ENCODE results near the gene ARFRP1. TPM values are rescaled to one million over a fixed set of nuclear protein-coding genes. Genes with fewer than 3 reads are reported as not detected.
"Not testable (repeated sequence)": the region's sequence is repeated elsewhere in the genome, so short reads cannot be mapped to it uniquely, and the experiment has no call there.

The ARFRP1 gene
- total RNA-seq, 1 experiment from 2014 or later, result 42.7 TPM

- H3K79me2 ChIP-seq (ENCODE audit: insufficient read depth, low read length), result no peaks in the 10 kb centered on the region
- no peak overlapping the region for H2BK5ac ChIP-seq (ENCODE audit: insufficient read length, low read length)
- no peak overlapping the region for H3K23ac ChIP-seq (ENCODE audit: insufficient read length, low read depth, low read length)
- H3K4me3 Mint-ChIP-seq, result no peak overlapping the region
- no peak for TF ChIP-seq CTCF (conservative IDR thresholded peaks at IDR 0.05)
- H3K9me3 Mint-ChIP-seq, result no peaks in the 10 kb centered on the region
- no peak overlapping the region for H4K5ac ChIP-seq (ENCODE audit: insufficient read length, low read depth, low read length)
- WGBS (ENCODE audit: extremely low coverage, insufficient read length, low lambda C conversion rate), result no CpG with 5 or more reads among the region's 10 CpGs
- H3T11ph ChIP-seq (ENCODE audit: low read length), result no peak overlapping the region
- no peak overlapping the region for H3K56ac ChIP-seq (ENCODE audit: insufficient read length, low read depth, low read length)
- H3K36me3 Mint-ChIP-seq (ENCODE audit: insufficient read depth in 1 of 3, low read depth in 3 of 3), result peaks cover 19 to 50% (median 41%) of the 10 kb centered on the region in 3 experiments; a peak in 6 of 7 replicates
- H3K14ac ChIP-seq (ENCODE audit: insufficient read depth, low read length), result no peak overlapping the region
- DNase-seq, result no peak
- H4K20me1 ChIP-seq (ENCODE audit: control insufficient read depth, insufficient read depth, insufficient read length), result no peaks in the 10 kb centered on the region
- H3K27ac ChIP-seq (ENCODE audit: insufficient read length, low read depth, low read length), result no peak overlapping the region
- H3K23me2 ChIP-seq (ENCODE audit: insufficient read length, low read depth, low read length, poor library complexity, severe bottlenecking), result no peaks in the 10 kb centered on the region
- H3K27me3 Mint-ChIP-seq (ENCODE audit: low read depth), result no peaks in the 10 kb centered on the region
- H3K4me1 Mint-ChIP-seq, result no peaks in the 10 kb centered on the region
- no peak overlapping the region for H2BK15ac ChIP-seq (ENCODE audit: low read depth, low read length)
- no peak overlapping the region for H2BK120ac ChIP-seq (ENCODE audit: low read depth, low read length, poor library complexity, severe bottlenecking)
- H2AFZ ChIP-seq (ENCODE audit: low read length), result no peak overlapping the region
- H3K9ac ChIP-seq (ENCODE audit: extremely low read depth, insufficient read length, low read length), result no peak overlapping the region
- H3K27me3 ChIP-seq (ENCODE audit: insufficient read depth, low read length), result no peaks in the 10 kb centered on the region
- no peak overlapping the region for H4K8ac ChIP-seq (replicated peaks; ENCODE audit: insufficient read length, low read depth, low read length)
- H2BK20ac ChIP-seq (ENCODE audit: low read depth, low read length, poor library complexity, severe bottlenecking), result no peak overlapping the region
- no peaks in the 10 kb centered on the region for H3K9me3 ChIP-seq (ENCODE audit: control insufficient read depth, low read depth, low read length)
- no peaks in the 10 kb centered on the region for H3K4me1 ChIP-seq (ENCODE audit: insufficient read depth, low read length)
- H3K4me2 ChIP-seq (ENCODE audit: insufficient read depth, insufficient read length, low read length), result no peak overlapping the region
- no peak overlapping the region for H3K4ac ChIP-seq (ENCODE audit: low read depth, low read length)
- H3K27ac Mint-ChIP-seq, result no peak overlapping the region; a peak in 1 of 7 replicates
- no peak overlapping the region for H3K18ac ChIP-seq (ENCODE audit: insufficient read length, low read depth, low read length)
- no peak overlapping the region for H4K91ac ChIP-seq (ENCODE audit: insufficient read length, low read depth, low read length)
- H2BK12ac ChIP-seq (ENCODE audit: insufficient read length, low read depth, low read length), result no peak overlapping the region
- H3K79me1 ChIP-seq (ENCODE audit: insufficient read depth, low read depth, low read length, poor library complexity, severe bottlenecking), result no peaks in the 10 kb centered on the region
- H2AK5ac ChIP-seq (ENCODE audit: insufficient read length, low read length), result no peak overlapping the region
These were observed 35.1 kb downstream of the ARFRP1 start for GRCh38 chr20:63672666-63673065.

GRCh38 chr20:63671695-63672094 is 36.1 kb downstream of the ARFRP1 start:
- H4K5ac ChIP-seq (ENCODE audit: insufficient read length, low read depth, low read length); H4K20me1 ChIP-seq (ENCODE audit: control insufficient read depth, insufficient read depth, insufficient read length); H3K18ac ChIP-seq (ENCODE audit: insufficient read length, low read depth, low read length); H3K23ac ChIP-seq (ENCODE audit: insufficient read length, low read depth, low read length); H2BK12ac ChIP-seq (ENCODE audit: insufficient read length, low read depth, low read length); H3K27ac Mint-ChIP-seq; H3K27me3 Mint-ChIP-seq (ENCODE audit: low read depth); H2BK120ac ChIP-seq (ENCODE audit: low read depth, low read length, poor library complexity, severe bottlenecking); H3K27ac ChIP-seq (ENCODE audit: insufficient read length, low read depth, low read length); H3K23me2 ChIP-seq (ENCODE audit: insufficient read length, low read depth, low read length, poor library complexity, severe bottlenecking); H3K9ac ChIP-seq (ENCODE audit: extremely low read depth, insufficient read length, low read length); H3K14ac ChIP-seq (ENCODE audit: insufficient read depth, low read length); H2BK15ac ChIP-seq (ENCODE audit: low read depth, low read length); H3K9me3 Mint-ChIP-seq; H2AFZ ChIP-seq (ENCODE audit: low read length); H3K4me1 Mint-ChIP-seq; H2BK20ac ChIP-seq (ENCODE audit: low read depth, low read length, poor library complexity, severe bottlenecking); H3K4me3 Mint-ChIP-seq; H3K79me1 ChIP-seq (ENCODE audit: insufficient read depth, low read depth, low read length, poor library complexity, severe bottlenecking); DNase-seq; H3K4me1 ChIP-seq (ENCODE audit: insufficient read depth, low read length); H3K9me3 ChIP-seq (ENCODE audit: control insufficient read depth, low read depth, low read length); H3K79me2 ChIP-seq (ENCODE audit: insufficient read depth, low read length); H4K8ac ChIP-seq (replicated peaks; ENCODE audit: insufficient read length, low read depth, low read length); H3K4ac ChIP-seq (ENCODE audit: low read depth, low read length); H3K4me2 ChIP-seq (ENCODE audit: insufficient read depth, insufficient read length, low read length); H3K27me3 ChIP-seq (ENCODE audit: insufficient read depth, low read length); H4K91ac ChIP-seq (ENCODE audit: insufficient read length, low read depth, low read length); H3T11ph ChIP-seq (ENCODE audit: low read length); H3K56ac ChIP-seq (ENCODE audit: insufficient read length, low read depth, low read length); H2BK5ac ChIP-seq (ENCODE audit: insufficient read length, low read length); H2AK5ac ChIP-seq (ENCODE audit: insufficient read length, low read length): not testable (repeated sequence)
- no CpG with 5 or more reads among the region's 12 CpGs for WGBS (ENCODE audit: extremely low coverage, insufficient read length, low lambda C conversion rate)
- peaks cover 17 to 55% (median 43%) of the 10 kb centered on the region in 3 experiments; a peak in 6 of 7 replicates for H3K36me3 Mint-ChIP-seq (ENCODE audit: insufficient read depth in 1 of 3, low read depth in 3 of 3)
